GM19438 (cell line): ENCODE data around the gene SNRK.

Source experiments
- ATAC-seq: cut with Tn5 transposase; IDR thresholded peaks from one replicate; pipeline ENCODE4 v1.9.1; 2021; ENCODE audit warnings: low read depth; ENCODE audit not compliant: unreplicated experiment

Gene SNRK

DNA sequence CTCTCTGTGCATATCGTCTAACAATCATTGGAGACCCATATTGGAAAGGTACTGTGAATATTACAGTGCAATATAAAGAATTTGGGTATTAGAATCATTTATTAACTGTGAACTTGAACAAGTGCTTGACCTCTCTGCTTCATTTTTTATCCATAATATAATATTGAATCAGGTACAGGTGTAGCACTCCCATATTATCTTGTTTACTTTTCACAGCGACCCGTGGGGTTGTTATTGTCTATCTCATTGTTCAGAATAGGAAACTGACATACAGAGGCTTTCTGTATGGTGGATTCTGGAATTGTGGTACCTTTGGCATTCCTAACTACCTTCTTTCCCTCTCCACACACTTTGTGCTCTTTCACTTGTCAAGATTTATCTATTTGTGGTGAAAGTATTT, 17.8 kb downstream of the SNRK start:
- ATAC-seq: no peak

- no peak for ATAC-seq
Measured at GRCh38 chr3:43307226-43307625, 20.9 kb downstream of the SNRK start.

GRCh38 chr3:43307649-43308048, 21.3 kb downstream of the SNRK start:
- no peak for ATAC-seq

GRCh38 chr3:43309372-43310305, 23.3 kb downstream of the SNRK start:
- no peak for ATAC-seq

- no peak for ATAC-seq
Measured at GRCh38 chr3:43316783-43317460, 30.6 kb downstream of the SNRK start.

GRCh38 chr3:43317461-43318316, 31.3 kb downstream of the SNRK start:
- ATAC-seq: no peak

- no peak for ATAC-seq
Measured at GRCh38 chr3:43319376-43319775, 33.0 kb downstream of the SNRK start.

- no peak for ATAC-seq
Measured at GRCh38 chr3:43319794-43320193, 33.5 kb downstream of the SNRK start.

GRCh38 chr3:43320288-43320687, 33.9 kb downstream of the SNRK start:
- no peak for ATAC-seq

- ATAC-seq: no peak
Measured at GRCh38 chr3:43323541-43323940, 37.2 kb downstream of the SNRK start.

DNA sequence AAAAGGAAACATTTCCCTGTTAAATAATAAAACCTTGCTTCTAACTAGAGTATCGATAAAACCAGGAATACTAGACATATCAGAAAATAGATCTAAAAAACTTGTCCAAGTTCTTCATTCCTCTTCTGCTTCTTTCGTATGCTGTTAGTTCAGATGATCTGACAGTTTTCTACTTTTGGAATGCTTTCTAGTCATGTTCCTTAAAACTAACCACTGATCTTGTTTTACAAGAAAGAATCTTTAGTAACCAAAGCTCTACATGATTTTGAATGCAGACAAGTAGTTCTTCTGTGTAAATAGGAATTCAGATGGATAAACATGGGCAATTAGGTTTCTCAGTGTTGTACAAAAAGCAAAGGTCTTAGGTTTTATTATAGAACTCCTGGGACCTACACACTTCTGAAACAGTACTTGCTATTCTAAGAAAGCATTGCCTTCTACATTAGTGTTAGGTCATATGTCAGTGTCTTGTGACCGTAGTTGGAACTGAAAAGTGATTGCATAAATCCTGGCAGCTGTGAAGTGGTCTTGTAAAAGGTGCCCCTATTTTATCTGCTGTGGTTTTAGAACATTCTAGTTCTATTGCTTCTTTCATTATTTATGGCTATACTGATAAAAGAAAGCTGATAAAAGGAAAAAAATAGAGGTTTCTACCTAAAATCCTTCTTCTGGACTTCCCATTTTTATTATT, 40.7 kb downstream of the SNRK start:
- ATAC-seq: no peak

DNA sequence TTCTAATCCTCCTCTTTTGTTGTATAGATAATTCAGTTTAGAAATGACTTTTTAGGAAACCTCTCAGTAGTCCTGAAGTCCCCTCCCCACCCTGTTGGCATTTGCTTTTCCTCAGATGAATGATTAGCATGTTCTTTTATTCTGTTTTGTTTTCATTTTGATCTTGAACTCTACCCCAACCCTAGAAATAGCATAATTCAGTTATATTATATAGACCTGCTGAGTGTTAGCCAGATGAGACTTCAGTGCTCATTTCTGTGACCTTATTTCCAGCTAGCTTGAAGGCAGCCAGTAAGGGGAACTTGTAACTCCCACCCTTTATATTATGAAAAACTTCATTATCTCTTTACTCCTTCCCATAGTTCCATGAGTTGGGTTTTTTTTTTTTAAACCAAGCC, 41.2 kb downstream of the SNRK start:
- ATAC-seq: no peak

- no peak for ATAC-seq
Measured at GRCh38 chr3:43328653-43329052, 42.3 kb downstream of the SNRK start.

DNA sequence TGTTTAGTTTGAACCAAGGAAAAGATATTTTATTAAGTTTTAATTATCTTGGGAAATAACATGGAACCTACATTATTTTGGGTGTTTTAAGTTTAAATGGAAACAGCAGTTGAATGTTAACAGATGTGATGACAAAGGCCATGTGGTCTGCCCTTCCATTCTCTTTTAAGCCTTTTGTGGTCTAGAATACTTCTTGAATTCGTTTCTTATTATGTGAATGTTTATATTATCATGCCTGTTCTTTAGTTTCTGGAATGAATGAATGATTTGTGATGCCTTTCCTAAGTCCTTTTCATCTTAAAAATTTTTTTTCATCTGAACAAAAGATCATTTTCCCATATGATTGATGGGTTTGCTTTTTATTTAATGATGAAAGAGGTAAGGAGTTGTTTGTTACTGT, 44.6 kb downstream of the SNRK start:
- no peak for ATAC-seq

DNA sequence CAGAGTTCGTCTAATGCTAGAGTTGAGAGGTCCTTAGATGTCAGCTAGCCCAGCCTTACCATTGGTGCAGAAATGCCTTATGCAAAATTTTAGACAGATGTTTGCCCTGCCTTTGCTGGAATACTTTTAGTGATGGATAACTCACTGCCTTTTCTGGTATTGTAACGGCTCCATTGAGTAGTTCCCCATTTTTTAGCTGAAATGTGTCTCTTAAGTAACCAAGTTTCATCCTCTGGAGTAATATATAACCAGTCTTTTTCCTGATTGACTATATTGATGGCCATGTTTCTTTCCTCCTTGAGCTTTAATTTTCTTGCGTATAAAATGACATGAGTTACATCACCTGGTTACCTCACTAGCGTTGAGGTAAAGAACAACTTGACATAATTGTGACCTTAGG, 45.0 kb downstream of the SNRK start:
- no peak for ATAC-seq

DNA sequence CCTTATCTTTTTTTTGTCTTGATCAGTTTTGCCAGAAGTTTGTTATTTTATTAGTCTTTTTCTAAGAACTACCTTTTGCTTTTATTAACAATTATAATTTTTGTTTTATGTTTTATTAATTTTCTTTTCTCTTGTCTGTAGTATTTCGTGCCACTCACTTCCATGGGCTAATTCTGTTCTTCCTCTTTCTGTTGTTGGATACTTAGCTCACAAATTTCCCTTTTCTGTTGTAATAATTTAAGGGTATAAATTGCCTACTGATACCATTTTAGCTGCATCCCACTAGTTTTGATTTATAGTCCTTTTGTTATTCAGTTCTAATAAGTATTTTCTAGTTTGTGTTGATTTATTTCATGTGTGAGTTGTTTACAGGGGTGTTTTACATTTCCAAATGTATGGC, 48.6 kb downstream of the SNRK start:
- no peak for ATAC-seq

DNA sequence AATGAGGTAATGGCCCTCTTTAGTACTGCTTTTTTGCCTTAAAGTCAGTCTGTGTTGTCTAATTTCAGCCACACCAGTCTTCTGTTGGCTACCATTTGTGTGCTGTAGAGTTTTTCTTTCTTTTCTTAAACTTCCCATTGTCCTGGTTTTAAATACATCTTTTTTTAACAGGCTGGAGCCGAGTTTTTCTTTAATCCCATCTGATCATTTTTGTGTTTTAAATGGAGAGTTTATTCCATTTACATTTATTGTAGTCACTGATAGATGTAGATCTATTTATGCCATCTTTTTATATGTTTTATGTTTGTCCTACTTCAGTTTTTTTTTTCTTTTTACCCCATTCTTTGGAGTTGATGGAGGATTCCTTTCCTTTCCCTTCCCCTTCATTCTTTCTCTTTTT, 49.5 kb downstream of the SNRK start:
- no peak for ATAC-seq

DNA sequence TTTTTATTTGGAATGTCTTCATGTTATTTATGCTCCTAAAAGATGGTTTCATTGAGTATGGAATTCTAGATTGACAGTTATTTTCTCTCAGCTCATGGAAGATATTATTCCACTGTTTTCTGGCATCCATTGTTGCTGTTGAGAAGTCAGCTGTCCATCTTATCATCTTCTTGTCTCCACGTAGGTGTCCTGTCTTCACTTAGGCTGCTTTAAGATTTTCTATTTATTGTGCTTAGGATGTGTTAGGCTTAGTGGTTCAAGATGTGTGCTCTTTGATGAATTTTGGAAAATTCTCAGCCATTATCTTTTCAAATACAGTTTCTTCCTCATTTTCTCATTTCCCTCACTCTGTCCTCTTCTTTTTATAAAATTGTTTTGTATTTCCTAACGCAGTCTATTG, 52.0 kb downstream of the SNRK start:
- ATAC-seq: no peak

GRCh38 chr3:43340403-43340802, 54.1 kb downstream of the SNRK start:
- no peak for ATAC-seq

DNA sequence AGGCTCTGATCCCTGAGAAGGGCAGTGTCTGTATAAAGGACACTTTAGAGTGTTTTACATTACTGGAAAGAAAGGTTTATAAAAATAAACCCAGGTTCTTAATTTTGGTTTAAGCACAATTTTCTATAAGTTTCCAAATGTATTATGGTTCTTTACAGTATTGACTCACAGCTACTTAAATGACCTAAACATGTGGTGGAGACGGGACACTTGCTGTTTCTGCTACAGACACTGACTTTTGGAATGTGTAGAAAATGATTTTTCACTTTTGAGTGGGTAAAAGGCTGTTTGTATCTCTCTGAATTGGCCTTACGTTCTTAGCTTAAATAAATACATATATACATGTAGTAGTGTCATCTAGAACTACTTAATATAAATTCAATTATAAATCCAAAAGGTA, 55.4 kb downstream of the SNRK start:
- ATAC-seq: no peak

DNA sequence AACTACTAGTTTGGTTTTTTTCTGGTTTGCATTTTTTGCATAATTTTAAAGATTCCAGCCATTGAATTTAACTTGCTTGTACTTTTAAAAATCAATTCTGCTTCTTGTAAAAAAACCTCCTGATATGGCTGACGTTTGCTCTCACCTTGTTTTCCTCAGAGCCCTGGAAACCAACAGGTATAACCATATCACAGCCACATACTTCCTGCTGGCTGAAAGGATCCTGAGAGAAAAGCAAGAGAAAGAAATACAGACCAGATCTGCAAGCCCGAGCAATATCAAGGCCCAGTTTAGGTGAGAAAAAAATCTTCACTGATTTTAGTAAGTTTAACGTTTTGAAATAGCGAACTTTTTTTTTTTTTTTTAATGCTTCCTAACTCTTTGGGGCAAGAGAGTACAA, 56.8 kb downstream of the SNRK start:
- ATAC-seq: no peak
